GM10248 (cell line): ENCODE results near the gene SIPA1L3.

Experiments
- CTCF ChIA-PET: fragments of 300-600 bp; sonication (Branson Sonifier 250); formaldehyde crosslinking; extraction: SDS; loops from one replicate; lab custom pipeline; 2021; ENCODE audit warnings: antibody characterized with exemption; lab: Yijun Ruan, JAX
- POLR2A ChIA-PET: fragments of 350-650 bp; sonication (Branson Sonifier 250); formaldehyde crosslinking; extraction: SDS; loops from one replicate; lab custom pipeline; 2020; ENCODE audit warnings: antibody characterized with exemption; lab: Yijun Ruan, JAX
- DNase-seq: peaks from one replicate; pipeline ENCODE4 v3.0.0; 2012; ENCODE audit errors: extremely low spot score
- CTCF ChIP-seq: IDR thresholded peaks from 2 replicates; pipeline ENCODE4 v1.5.1; 2012; ENCODE audit warnings: mild to moderate bottlenecking, low read depth; ENCODE audit errors: extremely low read depth, missing control alignments, control extremely low read depth

SIPA1L3 gene

GRCh38 chr19:38247734-38248268 is 340.8 kb downstream of the SIPA1L3 start:
- ChIA-PET CTCF (interaction anchor here (6.1 kb wide), 1 partner anchor 16 kb away, joined by 75 read pairs; no protein-coding TSS in a partner anchor), POLR2A (interaction anchor here (0.5 kb wide), 1 partner anchor 88 kb away, joined by 3 read pairs; no protein-coding TSS in a partner anchor)
- no peak for TF ChIP-seq CTCF
- no peak for DNase-seq

DNA sequence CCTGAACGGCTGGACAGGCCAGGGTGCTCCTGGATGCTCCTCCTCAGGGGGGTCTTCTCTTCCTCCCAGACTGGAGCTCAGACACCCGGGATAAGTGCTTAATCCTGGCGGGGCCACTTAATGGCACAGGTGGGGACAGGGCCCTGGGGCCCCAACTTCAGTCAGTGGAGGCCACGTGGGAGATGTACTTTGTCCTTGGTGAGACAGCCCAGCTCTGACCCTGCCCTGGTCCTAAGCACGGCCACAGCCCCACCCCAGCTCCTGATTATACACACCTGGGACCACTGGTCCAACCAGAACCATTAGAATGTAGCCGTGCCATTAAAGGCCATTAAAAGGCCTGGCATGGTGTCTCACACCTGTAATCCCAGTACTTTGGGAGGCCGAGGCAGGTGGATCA is 341.4 kb downstream of the SIPA1L3 start:
- no peak for TF ChIP-seq CTCF
- POLR2A ChIA-PET, result interaction anchor here (0.5 kb wide), 2 partner anchors 66 to 88 kb away, joined by 3 to 6 read pairs; no protein-coding TSS in a partner anchor
- DNase-seq, result no peak
- CTCF ChIA-PET, result no interaction called here

GRCh38 chr19:38250428-38250820 is 343.4 kb downstream of the SIPA1L3 start:
- POLR2A ChIA-PET, result no interaction called here
- CTCF ChIA-PET, result interaction anchor here (1.4 to 2.2 kb wide), 3 partner anchors 16 to 348 kb away, joined by 4 to 9 read pairs (median 4); no protein-coding TSS in a partner anchor
- DNase-seq, result no peak
- no peak for TF ChIP-seq CTCF

DNA sequence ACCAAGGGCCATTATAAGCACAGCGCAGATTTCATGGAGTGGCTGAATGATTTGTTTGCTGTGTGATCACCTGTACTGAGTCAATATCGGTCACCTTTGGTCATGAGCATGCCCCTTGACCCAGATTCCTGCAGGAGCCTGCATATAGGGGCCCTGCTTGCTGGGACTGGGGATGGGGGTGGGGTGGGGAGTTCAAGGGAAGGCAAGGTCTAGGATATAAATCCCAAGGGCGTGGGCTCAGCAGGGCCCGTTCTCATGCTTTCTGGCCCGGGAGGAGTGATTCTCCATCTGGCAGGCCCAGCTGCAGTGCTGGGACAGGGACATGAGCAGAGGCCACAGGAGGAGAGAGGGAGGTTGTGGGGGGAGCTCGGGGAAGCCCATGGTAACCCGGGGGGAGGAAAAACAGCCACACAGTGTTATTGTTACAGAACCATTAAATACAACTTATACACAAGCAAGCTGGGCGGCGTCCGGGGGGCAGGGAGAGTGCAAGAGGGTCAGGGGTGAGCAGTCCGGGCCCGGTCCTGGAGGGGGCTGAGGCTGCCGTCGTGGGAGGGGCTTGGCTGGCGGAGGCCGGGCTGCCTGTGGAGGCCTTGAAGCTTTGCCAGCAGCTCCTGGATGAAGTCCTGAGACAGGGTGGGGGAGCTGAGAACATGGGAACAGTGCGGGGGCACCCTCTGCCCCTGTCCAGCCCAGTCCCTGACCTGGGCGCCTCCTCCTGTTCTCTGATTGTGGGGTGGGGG is 344.0 kb downstream of the SIPA1L3 start:
- POLR2A ChIA-PET, result no interaction called here
- CTCF ChIA-PET, result interaction anchor here (1.1 to 2.2 kb wide), 6 partner anchors 11 to 349 kb away, joined by 4 to 9 read pairs (median 4); partner anchors contain the start of gene CATSPERG
- no peak for TF ChIP-seq CTCF
- no peak for DNase-seq

GRCh38 chr19:38251564-38252051 is 344.6 kb downstream of the SIPA1L3 start:
- DNase-seq, result no peak
- CTCF ChIA-PET, result interaction anchor here (1.1 to 5.0 kb wide), 6 partner anchors 7 to 349 kb away, joined by 4 to 31 read pairs (median 4); partner anchors contain the start of gene CATSPERG
- TF ChIP-seq CTCF, result no peak
- POLR2A ChIA-PET, result no interaction called here

DNA sequence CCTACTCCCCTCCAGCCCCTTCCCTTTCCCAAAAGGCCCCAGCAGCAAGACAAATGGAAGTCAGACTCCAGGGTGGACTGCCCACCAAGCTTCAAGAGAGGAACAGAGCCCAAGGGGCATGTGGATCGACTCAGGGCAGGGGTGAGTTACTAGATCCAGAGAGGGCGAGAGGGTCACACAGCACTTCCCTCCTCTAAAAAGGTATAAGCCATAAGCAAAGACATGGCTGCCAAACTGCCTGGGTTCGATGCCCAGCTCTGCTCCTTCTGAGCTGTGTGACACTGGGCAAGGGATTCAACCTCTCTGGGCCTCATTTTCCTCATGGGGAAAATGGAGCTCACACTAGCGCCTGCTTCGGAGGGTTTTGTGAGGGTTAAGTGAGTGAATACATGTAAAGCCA is 345.4 kb downstream of the SIPA1L3 start:
- CTCF ChIA-PET, result interaction anchor here (1.6 to 5.0 kb wide), 2 partner anchors 8 to 10 kb away, joined by 4 to 31 read pairs; no protein-coding TSS in a partner anchor
- no peak for TF ChIP-seq CTCF
- POLR2A ChIA-PET, result no interaction called here
- DNase-seq, result no peak
